SK-N-SH (cell line): ENCODE results near the gene ALDH7A1. TPM values are rescaled to one million over a fixed set of nuclear protein-coding genes. Genes with fewer than 3 reads are reported as not detected.

Experiments
- GABPA ChIP-seq: IDR thresholded peaks from 2 replicates; pipeline ENCODE4 v1.4.0; 2012; ENCODE audit warnings: low read depth, mild to moderate bottlenecking
- NRF1 ChIP-seq: IDR thresholded peaks from 2 replicates; pipeline ENCODE4 v1.6.1; 2012; ENCODE audit warnings: low read depth, mild to moderate bottlenecking, low read length
- SIN3A ChIP-seq: IDR thresholded peaks from 2 replicates; pipeline ENCODE4 v1.6.1; 2012; ENCODE audit warnings: low read depth, mild to moderate bottlenecking, low read length, moderate library complexity, borderline replicate concordance
- TEAD4 ChIP-seq: IDR thresholded peaks from 2 replicates; pipeline ENCODE4 v1.4.0; 2012; ENCODE audit warnings: mild to moderate bottlenecking, borderline replicate concordance; ENCODE audit not compliant: insufficient read depth
- polyA plus RNA-seq, 3 experiments: library from polyadenylated mRNA; depleted of rRNA; stranded (reverse); fragments of >200 nt; gene quantifications; 2 replicates each; pipeline ENCODE4 v1.2.3, GENCODE V29; 2012
- small RNA-seq, 7 experiments: library from RNA; depleted of rRNA; stranded (forward); fragments of <200 nt; gene quantifications; one replicate each; pipeline ENCODE3, GENCODE V24; 2012
- TF ChIP-seq, protein P1 (sequence below): IDR thresholded peaks from 2 replicates; pipeline ENCODE4 v1.4.0; 2012; ENCODE audit warnings: low read depth
- TF ChIP-seq, protein P2 (sequence below): fragments of 200-600 bp; sonication (generic); IDR thresholded peaks from 2 replicates; pipeline ENCODE4 v1.6.1; 2017; ENCODE audit warnings: antibody characterized with exemption, mild to moderate bottlenecking, moderate library complexity

Gene ALDH7A1
- polyA plus RNA-seq, 1 of the 3 experiments (the other 2 are of a cell fraction), result 44.5 TPM

GRCh38 chr5:126481243-126481642 lies 113.8 kb downstream of the ALDH7A1 start (continued):
- TF ChIP-seq TEAD4, result no peak
- TF ChIP-seq GABPA, result no peak
- TF ChIP-seq NRF1, result no peak
- no peak for TF ChIP-seq SIN3A
- TF ChIP-seq, protein P1, sequence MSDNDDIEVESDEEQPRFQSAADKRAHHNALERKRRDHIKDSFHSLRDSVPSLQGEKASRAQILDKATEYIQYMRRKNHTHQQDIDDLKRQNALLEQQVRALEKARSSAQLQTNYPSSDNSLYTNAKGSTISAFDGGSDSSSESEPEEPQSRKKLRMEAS, result no peak
- TF ChIP-seq, protein P2, sequence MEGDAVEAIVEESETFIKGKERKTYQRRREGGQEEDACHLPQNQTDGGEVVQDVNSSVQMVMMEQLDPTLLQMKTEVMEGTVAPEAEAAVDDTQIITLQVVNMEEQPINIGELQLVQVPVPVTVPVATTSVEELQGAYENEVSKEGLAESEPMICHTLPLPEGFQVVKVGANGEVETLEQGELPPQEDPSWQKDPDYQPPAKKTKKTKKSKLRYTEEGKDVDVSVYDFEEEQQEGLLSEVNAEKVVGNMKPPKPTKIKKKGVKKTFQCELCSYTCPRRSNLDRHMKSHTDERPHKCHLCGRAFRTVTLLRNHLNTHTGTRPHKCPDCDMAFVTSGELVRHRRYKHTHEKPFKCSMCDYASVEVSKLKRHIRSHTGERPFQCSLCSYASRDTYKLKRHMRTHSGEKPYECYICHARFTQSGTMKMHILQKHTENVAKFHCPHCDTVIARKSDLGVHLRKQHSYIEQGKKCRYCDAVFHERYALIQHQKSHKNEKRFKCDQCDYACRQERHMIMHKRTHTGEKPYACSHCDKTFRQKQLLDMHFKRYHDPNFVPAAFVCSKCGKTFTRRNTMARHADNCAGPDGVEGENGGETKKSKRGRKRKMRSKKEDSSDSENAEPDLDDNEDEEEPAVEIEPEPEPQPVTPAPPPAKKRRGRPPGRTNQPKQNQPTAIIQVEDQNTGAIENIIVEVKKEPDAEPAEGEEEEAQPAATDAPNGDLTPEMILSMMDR, result no peak

Small RNA genes lying within 50 kb of the gene (small RNA-seq; reads per million reads assigned to genes)
- gene RNU6-290P, result 0 to 1.1 (median 0) reads per million in 7 experiments

Other genes starting within 250 kb of the ALDH7A1 start
- gene GRAMD2B, start 171.8 kb downstream of the ALDH7A1 start, polyA plus RNA-seq (2012; rRNA removed), result 16.0 and 20.9 TPM in 2 replicates
- 25.1 and 27.4 TPM in 2 replicates for gene PHAX, start 5.7 kb upstream of the ALDH7A1 start, polyA plus RNA-seq (2012; rRNA removed)
- 20.8 and 34.9 TPM in 2 replicates for gene LMNB1, start 181.9 kb upstream of the ALDH7A1 start, polyA plus RNA-seq (2012; rRNA removed)